Smooth muscle cell of bladder (primary cell): Measurements from ENCODE around the gene USP27X. TPM values are rescaled to one million over a fixed set of nuclear protein-coding genes. Genes with fewer than 3 reads are reported as not detected.

Experiments
- total RNA-seq: library from RNA; depleted of rRNA; stranded (reverse); fragments of >200 nt; gene quantifications from 2 replicates; pipeline ENCODE4 v1.2.3, GENCODE V29; 2014

USP27X gene
- total RNA-seq, result 1.8 and 2.7 TPM in 2 replicates

DNA sequence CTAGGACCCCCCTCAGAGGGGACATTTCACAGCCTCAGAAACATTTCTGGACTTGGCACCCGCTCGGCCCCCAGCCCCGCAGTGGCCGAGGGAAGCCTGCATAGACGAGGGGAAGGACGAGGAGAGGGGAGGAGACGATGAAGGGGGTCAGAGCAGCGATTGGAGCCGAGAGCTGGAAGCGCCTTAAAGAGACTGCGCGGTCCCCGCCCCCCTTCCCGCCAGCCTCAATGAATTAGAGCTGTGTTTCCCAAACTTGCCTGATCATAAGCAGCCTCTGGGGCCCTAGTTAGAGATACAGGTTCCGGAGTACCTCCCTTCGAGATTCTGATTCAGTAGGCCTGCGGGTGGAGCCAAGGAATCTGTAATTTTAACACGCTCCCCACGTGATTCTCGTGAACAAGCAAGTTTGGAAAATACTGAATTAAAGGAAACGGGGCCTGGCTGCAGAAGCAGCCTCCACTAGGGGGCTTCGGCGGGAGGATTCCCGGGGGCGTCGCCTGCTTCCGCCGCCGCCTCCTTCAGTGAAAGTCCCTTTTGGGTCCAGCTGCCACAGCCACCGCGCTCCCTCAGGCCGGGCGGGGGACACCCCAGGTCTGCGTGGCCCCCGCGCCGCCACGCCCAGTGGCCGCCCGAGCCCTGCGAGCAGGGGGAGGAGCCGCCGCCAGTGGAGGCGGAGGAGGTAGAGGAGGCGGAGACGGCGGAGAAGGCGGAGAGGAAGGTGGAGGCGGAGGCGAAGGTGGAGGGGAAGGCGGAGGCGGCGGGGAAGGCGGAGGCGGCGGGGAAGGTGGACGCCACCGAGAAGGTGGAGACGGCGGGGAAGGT lies at the start of gene USP27X:
USP27X (plus strand) TSS at position 651 of the 822 bp plus-strand sequence. CDS start 824 bp downstream, outside the sequence.

DNA sequence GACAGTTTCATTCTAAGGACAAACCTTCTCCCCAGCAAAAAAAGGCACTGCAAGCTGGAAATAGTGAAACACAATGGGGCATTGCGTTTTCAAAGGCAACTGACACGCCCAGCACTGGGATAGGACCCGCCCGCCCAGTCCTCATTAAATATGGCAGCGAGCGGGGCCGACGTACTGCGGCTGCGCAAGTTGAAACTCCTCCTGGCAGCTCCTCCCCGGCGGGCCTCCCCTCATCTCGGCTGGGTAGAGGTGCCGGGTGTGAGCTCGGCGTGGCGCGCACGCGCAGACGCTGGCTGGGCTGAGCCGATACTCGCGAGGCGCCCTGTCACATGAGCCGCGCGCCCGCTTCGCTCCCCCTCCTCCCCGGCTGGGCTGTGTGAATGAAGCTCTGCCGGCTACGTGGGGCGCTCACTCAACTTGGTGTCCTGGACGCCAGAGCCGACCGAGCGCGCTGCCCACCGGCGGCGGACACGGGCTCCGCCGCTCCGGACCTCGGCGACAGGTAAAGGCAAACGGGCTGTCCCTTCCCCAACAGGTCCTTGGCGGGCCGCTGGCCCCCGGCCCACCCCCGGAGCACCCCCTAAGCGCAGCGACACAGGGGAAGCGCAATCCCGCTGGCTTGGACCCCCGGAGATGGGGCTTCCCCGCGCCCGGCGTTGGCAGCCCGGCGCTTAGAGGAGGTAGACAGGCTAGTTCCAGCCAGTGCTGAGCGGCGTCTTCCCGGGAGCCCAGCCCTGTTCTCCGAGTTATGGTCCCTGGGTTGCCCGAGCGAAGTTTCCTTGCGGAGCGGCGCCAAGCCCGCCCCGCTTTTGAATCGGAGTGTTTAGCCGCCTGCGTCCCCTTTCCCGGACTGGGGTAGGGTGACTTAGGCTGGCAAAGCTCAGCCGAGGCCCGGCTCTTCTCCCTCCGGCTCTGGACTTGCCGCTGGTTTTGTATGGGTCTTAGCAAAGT lies 43.3 kb downstream of the USP27X start, which contains the start of gene CLCN5:
CLCN5 (plus strand) TSS at position 306 of the 951 bp plus-strand sequence. CDS start 2,703 bp downstream, outside the sequence.

Other genes starting within 250 kb of the USP27X start
- not detected in 2 replicates for gene PAGE1, start 183.5 kb upstream of the USP27X start, total RNA-seq
- gene PAGE4, start 50.2 kb upstream of the USP27X start, total RNA-seq, result not detected in 2 replicates
- gene CLCN5, start 43.1 kb downstream of the USP27X start, total RNA-seq, result 6.3 and 12.1 TPM in 2 replicates